Activated CD8-positive, alpha-beta memory T cell treated with anti-CD3 and anti-CD28 coated beads, Interleukin-2, amount 50 U/mL, for 4 hours (primary cell): Measurements from ENCODE around the gene SMAD5.

Experiments
- DNase-seq: peaks from one replicate; pipeline ENCODE4 v3.0.0-alpha.2; 2020

SMAD5 gene

GRCh38 chr5:136132557-136133221 is at the start of gene SMAD5:
SMAD5 (plus strand) TSS chr5:136132845; CDS start chr5:136153761, 20,916 bp downstream.
- DNase-seq, result peak; percentile 78

DNA sequence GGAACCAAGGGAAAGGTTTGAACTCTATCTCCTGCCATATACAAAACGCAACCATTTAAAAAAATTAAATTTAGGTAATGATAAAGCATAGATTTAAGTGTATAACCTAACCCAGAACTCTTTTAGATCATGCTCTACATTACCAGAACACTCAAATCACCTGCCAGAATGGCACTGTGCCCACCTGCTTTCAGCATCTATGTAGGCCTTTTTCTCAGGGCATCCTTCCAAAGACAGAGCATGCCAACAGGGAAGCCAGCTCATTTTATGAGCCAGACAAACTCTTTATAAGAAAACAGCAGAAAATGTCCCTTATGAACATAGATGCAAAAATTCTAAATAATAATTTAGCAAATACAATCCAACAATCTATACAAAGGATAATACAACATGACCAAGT is 47.9 kb upstream of the SMAD5 start:
- DNase-seq, result no peak

- DNase-seq, result no peak
Measured at GRCh38 chr5:136086783-136087566, 45.7 kb upstream of the SMAD5 start.

DNA sequence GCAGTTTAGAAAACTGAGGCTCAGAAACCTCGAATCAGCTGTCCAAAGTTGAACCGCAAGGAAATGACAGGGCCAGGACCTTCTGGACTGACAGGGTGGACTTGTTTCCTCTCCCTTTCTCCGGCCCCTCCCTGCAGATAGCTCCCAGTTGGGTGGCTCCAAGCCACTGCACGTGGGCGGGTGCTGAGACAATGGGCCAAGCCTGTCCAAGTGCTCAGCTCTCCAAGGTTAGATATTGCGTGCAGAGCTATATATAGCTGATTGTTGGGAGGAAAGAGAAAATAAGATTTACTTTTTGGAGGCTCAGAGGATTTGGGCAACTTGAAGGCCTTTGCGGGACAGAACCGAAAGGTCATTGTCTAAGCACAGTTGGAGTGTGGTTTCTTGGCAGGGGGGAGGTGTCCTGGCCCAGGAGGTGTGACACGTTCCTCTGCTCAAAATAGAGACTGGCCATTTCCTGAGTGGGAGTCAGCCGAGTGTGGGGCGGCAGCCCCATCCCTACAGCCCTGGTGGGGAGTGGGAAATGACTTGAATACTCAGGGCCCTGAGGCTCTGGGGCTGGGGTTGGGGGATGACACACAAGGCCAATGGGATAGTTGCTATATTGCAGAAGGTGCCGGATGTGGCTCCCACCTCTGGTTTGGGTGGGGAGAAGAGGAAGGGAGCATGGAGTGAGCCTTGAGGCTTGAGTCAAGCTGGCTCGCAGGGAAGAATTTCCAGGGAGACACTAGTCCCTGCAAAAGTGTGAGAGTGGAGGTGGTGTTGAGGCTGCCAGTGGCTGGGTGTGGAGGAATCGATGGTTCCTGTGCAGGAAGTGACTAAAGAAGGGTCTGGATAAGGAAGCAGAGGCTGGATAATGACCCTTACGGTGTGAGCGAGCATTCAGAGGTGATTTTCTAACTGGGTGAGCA is 44.4 kb upstream of the SMAD5 start:
- DNase-seq, result no peak

DNA sequence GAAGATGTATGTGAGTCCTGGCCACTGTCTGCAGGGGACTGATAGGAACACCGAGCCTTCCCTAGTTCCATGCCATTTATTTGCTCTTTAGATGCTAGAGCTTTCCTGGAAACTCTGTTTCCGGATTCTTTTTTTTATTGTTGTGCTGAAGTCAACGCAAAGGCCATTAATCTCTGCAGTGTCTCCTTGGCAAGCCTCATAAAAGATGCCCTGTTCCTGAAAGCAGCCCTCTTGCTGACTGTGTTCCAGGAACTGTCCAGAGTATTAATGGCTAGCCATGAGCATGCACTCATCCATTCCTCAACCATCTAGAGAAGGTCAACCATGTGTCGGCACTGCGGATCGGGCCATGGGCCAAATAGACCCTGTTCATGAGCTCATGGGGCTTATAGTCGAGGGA is 42.9 kb upstream of the SMAD5 start:
- no peak for DNase-seq

DNA sequence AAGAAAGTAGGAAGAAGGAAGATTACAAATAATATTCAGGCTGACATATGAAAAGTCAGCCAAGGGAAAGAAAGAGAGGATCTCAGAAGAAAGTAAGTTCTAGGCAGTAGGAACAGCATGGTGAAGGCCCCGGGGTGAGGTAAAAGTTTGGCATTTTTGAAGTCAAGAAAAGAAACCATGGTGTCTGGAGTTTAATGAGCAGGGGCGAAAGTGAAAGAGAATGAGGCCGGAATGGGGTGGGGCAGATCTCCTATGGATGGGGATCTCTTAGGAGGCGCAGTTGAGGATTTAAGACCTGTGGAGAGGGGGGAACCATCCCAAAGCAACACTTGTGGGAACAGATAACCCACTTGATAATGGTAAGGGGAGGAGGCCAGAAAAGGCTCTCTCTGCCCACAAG is 42.3 kb upstream of the SMAD5 start:
- no peak for DNase-seq

DNA sequence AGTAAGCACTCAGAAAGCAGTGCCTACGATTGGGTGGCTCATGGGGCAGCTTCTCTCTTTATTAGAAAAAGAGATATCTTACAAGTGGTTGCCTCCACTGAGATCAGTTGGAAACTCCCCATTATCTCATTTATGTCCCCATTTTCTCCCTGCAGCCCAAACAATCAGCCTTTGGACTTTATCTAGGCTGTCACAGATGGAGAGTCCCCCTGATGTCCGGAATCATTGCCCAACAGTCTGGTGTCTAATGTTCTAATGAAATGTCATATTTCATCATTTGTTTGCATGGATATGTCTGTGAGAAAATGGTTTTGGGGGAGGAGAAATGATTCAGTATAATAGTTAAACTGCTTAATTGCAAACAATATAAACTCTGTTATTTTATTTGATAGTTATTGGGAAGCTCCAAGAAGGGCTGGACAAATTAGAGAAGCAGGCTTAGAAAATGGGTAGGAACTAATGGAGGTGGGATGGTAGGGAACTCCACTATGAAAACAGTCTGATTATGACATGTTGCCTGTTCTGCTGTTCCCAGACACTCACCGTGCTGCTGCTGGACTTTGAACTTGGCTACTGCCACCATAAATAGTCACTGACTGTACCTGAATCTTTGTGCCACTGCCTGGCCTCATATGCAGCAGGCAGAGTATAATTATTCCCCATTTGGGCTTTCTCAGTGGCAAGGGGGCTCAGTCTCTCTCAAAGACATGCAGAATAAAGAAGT is 38.3 kb upstream of the SMAD5 start:
- no peak for DNase-seq

DNA sequence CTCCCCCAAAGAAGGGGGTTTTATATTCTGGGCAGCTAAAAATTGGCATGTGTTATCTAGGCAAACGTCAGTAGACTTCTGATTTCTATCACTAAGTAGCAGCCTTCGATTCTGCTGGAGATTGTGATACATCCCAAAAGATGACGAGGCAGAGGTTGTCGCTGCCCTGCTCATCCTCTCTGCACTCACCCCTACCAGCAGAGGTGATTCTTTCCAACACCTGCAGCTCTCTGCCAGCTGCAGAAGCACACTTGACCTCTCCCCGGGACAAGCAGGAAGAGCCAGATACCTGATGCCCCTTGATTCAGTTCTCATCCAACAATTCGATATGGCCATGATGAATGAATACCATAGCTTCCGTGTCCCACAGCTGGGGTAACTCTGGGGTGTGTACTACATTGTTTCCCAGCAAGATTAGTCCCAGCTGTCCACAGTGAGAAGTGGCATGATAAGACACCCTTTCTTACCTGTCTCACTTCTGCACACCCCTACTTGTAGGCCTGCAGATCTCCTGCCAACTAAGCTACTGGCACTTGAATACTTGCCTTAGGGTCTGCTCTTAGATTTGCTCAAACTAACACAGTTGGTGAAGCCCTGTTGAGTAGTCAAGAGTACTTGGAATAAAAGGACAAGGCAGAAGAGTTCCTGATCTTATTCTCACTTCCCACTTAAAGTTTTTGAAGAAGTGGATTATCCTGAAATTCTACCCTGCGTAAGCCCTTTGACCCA is 37.6 kb upstream of the SMAD5 start:
- no peak for DNase-seq

- DNase-seq, result no peak
Measured at GRCh38 chr5:136098176-136098575, 34.5 kb upstream of the SMAD5 start.

- DNase-seq, result no peak
Measured at GRCh38 chr5:136099870-136100269, 32.8 kb upstream of the SMAD5 start.

GRCh38 chr5:136101884-136102283 is 30.8 kb upstream of the SMAD5 start:
- DNase-seq, result no peak

DNA sequence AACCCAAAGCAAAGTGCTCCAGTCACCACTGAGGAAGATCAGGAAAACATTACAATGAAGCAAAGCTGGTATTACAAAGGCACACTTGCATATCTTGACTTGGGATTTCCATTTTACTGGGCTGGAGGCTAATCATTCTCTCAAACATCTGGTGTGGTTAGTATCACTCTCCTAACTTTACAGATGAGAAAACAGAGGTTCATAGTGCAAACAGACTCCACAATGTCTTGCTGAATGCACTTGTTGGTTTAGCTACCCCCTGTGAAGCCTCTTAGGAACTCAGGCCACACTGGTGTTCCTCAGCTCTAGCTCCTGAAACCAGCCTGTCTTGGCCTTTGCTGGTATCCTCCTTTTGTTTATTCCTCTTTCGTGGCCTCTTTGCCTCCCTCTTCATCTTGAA is 29.5 kb upstream of the SMAD5 start:
- no peak for DNase-seq

DNA sequence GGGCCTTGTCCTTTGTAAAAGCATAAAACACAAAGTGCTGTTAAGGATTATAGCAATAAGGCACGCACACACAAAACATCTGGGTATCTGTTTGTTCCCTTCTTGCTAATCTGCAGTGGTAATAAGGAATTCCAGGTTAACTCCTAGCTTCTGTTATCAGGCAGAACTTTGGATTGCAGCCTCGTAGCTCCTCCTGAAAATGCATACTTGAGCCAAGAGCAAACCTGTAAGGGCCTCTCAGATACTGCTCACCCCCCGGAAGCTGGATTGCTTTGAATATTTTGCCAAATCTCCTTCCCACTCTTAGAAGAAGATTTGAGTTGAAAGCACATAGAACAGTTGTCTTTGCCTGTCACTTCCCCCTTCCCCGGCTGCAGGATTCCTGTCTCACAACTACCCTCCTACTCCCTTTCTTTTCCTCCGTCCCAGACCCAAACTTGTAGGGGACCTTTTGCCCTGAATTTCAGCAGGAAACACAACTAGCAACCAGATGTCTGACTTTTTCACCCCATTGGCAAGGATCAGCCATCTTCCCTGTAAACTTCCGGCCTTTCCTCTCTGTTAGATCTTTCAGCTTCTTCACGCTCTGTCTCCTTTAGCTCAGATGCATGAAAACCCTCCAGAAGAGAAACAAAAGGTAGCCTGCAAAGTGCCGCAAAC is 28.2 kb upstream of the SMAD5 start:
- no peak for DNase-seq

DNA sequence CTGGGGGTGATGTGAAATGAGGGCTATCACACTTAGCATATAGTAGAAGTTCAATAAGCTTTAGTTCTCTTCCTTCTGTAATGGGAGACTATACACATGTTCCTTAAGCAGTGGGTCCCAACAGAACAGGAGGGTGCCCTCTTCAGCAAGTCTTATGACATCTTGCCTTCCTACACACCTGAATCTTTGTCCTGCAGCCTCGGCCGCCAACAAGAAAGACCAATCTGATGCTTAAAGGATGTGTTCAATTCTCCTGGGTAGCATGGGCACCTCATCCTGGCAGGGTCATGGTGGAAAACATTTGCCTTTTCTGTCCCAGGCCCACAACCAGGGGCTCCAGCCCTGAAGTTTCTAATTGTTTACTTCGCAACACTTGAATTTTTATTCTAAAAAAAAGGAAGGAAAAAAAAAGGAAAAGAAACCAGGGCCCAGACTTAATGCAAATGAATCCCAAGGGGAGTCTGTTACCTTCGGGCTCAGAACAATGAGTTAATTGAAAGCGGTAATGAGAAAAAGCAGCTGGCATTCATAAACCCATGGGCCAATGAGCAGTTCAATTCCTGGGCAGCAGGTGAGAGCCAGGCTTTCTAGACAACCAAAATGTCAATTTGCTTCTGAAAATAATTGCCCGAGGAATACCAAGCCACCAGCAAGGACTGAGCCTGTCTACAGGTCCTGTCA is 26.2 kb upstream of the SMAD5 start:
- DNase-seq, result no peak

DNA sequence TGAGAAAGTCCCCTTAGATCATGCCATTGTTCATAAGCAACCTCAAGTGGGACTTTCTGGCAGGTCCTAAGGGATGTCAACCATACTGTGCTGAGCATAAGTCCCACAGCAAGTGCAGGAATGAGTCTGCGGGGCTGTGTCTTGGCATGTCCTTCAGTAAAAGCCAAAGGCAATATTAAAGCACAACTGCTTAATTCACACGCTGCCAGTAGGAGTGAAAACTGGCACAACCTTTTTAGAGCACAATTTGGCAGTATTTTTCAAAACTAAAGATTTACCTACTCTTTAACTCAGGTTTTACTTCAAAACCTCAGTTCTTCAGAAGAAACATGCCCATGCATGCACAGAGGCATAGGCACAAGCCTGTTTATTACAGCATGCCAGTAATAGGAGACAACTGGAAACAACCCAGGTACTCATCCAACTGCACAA is 24.4 kb upstream of the SMAD5 start:
- DNase-seq, result no peak

DNA sequence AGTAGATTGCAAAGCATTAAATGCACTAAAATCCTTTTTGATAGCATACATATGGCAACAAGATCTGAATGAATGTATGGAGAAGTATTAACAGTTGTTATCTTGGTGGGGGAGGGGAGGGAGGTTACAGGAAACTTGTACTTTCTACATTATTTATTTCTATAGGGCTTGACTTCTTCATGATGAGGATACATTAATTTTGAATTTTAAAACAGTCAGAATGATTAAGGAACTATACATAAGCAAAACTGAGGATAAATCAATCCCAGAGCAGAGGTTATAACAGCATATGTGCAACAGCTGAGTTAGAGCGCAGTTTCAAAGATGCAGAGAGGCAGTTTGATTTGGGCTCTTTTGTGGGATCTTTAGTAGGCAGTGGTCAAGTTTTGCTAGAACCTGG is 23.9 kb upstream of the SMAD5 start:
- no peak for DNase-seq

DNA sequence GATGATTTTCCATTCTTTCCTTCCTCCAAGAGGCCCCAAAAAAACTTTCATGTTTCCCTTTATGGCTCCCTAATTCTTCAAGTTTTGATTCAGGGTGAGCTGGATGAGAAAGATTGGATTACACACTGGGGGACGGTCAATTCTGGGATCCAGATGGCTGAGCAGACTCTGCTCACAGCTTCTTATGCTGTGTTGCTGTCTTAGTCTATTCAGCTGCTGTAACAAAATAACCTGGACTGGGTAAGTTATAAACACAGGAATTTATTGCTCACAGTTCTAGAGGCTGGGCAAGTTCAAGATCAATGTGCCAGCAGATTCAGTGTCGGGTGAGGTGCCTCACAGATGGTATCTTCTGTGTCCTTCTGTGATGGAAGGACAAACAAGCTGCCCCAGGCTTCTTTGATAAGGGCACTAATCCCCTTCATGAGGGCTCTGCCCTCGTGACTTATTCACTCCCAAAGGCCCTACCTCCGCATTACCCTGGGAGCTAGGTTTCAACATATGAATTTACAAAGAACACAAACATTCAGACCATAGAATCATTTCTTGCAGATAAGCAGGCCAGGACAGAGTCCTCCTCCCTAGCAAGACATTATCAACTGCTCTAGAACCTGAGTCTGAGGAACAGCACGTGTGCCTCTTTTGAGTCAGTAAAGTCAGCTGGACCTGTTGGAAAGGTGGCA is 23.1 kb upstream of the SMAD5 start:
- no peak for DNase-seq

DNA sequence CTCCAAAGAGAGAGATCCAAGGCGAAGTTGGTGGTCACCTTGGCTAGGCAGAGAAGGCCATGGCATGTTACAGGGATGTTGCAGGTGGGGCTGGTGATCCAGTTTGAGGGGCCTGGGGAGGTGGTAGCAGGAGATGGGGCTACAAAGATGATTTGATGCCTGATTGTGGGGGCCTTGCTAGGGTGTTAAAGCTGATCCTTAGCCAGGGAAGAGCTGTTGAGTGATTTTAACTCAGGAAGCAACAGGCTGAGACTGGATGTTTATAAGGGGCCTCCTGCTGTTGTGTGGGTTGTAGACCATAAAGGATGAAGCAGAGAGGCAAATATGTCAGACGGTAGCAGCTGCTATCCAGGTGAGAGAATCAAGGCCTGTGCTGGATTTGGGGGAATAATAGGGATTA is 19.0 kb upstream of the SMAD5 start:
- DNase-seq, result no peak

DNA sequence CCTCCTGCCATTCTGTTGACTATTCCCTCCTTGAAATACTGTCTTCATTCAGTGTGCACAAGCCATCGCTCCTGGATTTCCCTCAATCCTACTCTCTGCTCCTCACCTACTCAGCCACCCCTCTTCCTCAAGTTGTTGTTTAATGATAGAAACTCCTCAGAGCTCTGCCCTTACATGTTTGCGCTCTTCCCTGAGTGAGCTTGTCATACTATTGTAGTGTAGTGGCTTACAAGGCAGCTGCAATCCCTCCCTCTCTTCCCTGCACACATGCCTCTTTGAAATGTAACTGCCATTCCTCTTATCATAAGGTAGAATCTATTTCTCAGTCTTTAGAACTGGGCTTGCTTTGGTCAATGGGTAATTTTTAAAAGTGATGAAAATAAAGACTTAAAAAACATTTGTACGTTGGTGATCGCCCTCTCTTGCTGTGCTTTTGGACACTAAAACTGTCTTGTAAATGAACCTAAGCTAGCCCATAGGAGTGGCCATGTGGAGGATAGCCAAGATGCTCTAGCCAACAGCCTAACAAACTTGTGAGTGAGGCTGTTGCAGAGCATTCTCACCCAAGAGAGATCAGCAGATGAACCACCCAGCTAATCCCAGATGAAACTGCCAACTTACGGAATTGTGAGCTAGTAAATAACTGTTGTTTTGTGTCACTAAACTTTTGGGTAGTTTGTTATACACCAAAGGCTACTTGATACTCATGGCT is 18.1 kb upstream of the SMAD5 start:
- no peak for DNase-seq
